ENCODE measurements around the gene STAT6.
"Not testable (repeated sequence)": the region's sequence is repeated elsewhere in the genome, so short reads cannot be mapped to it uniquely, and the experiment has no call there.

STAT6 gene

DNA sequence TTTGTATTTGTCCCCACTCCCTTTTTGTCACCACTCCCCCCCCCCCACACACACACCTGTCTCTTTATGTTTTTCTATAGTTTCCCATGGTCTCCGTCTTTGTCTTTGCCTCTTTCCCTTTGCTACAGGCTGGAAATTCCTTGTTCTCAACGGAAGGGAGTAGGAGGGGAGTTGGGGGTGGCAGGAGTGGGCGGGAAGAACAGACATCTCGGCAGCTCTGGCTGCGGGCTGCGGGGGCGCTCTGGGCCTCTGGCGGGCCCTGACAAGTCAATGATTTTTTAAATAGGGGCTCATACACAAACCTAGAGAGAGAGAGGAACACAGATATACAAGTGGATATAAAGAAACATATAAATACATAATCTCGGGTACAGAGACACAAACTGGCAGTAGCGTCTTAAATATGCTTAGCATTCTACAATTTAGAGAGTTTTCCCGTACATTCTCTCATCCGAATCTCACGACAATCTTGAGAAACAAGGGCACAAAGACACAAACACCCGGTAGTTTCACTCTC lies 24.6 kb downstream of the STAT6 start:
- DNase-seq = peak; percentile 50

DNA sequence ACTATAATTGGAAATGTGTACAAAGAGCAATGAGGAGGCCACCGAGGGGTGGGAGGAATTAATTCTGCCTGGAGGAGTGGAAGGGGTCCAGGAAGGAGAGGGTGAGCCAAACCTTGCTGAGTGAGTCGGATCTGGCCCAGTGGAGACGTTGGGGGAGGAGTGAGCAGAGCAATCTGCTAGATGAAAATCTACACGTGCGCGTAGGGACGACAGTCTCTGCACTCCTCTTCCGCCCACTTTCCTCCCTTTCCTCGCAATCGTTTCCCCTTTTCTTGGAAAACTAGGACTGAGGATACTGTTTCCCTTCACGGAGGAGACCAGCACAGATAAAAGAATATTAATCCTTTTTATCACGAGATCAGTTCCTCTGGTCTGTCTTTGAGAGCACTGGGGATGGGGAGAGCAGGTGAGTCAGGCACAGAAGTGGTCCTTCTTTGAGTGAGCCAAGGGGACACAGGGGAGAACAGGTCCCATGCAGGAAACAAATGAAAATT lies 25.1 kb downstream of the STAT6 start:
- DNase-seq = no peak

DNA sequence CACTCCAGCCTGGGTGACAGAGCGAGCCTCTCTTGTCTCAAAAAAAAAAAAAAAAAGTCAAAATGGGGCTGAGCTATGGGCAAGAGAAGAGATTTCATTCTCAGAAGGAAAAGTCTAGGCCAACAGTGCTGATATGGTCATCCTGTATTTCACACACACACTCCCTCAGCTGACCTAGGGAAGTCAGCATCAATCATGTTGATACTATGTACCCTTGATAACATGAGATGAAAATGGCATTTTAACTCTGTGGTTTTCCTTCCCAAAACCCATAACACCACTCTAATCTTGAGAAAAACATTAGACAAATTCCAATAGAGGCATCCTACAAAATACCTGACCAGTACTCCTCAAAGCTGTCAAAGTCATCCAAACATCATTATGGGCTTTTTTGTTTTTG lies 30.3 kb downstream of the STAT6 start:
- DNase-seq = no peak

DNA sequence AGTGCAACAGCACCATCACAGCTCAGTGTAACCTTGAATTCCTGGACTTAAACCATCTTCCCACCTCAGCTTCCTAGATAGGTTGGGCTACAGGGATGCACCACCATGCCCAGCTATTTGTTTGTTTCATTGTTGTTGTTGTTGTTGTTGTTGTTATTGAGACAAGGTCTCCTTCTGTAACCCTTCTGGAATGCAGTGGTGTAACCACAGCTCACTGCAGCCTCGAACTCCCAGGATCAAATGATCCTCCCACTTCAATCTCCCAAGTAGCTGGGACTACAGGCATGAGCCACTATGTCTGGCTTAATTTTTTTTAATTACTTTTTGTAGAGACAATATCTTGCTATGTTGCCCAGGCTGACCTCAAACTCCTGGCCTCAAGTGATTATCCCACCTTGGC lies 31.3 kb downstream of the STAT6 start:
- no peak for DNase-seq

DNA sequence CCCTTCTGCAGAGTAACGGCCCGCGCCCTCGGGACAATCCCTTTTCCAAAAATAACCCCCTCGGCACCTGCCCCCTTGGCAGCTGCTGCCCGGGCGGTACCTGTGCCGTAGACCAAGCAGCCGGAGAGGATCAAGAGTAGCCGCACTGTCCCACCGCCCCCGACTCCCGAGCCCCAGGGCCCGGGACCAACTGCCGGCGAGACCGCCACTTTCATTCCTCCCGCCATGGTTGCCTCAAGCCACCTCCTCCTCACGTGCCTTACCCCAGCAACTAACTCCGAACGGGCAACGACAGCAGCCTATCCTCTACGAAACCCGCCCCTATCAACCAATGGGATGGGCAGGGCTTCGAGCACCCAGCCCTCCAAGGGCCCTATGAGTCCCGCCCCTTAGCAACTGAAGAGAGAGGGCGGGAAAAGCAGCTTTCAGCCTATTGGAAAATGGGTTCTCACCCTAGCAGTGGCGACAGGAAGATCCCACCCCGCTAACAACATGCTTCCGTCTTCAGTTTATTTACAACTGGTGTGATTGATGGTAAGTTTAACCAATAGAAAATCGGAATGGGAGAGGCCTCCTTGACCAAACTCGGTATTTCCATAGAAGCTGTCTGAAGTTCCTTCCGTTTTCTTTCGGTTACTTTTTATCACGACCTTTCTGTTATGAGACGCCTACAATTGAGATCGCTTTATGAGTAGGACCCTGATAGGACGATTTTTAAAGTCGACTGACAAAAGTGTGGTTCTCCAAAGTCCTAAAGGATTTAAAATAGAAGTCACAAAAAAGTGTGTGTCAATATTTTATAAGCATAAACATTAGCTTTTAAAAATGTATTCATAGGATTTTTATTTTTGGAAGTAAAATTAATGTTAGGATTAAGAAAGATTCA lies 32.4 kb downstream of the STAT6 start, which contains the start of gene NEMP1:
Gene NEMP1, minus strand, starts transcription at position 273 of the 886 bp plus-strand sequence. Its CDS starts 46 bp downstream, at position 227.
- peak; percentile 100 for DNase-seq

DNA sequence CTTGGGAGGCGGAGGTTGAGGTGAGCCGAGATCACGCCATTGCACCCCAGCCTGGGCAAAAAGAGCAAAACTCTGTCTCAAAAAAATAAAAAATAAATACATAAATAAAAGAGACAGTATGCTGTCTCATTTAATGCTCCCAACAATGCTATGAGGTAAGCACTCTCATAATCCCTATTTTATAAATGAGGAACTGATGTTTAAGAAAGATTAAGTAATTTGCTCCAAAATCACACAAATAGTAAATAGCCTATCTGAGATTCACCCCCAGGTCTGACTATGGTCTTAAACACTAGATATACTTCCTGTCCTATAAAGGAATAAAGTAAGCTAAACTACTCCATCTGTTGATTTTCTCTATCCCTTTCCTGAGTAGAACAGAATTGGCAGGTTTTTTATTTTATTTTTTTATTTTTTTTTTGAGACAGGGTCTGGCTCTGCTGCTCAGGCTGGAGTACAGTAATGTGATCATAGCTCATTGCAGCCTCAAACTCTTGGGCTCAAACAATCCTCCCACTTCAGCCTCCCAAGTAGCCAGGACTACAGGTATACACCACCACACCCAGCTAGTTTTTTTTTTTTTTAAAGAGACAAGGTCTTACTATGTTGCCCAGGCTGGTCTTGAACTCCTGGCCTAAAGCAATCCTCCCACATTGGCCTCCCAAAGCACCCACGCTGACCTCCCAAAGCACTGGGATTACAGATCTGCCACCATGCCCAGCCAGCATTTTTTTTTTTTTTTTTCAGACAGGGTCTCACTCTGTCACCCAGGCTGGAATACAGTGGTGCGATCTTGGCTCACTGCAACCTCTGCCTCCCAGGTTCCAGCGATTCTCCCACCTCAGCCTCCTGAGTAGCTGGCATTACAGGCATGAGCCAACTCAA lies 37.4 kb downstream of the STAT6 start:
- not testable (repeated sequence) for DNase-seq

DNA sequence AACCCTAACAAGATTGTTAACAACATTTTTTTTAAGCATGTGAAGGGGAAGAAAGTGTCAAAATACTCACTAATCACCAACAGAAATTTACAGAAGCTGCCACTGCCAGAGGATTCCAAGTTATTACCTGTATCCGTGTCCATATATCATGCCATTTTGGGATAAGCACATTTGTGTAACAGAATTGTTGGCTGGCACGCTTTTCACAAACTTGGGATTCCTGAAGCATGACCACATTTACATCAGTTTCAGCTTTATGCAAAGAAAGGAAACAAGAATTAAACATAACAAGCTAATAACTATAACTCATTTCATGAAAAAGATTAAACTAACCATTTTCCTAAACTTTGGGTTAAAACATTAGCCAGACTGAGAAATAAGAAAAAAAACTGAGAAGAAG lies 38.5 kb downstream of the STAT6 start:
- no peak for DNase-seq

DNA sequence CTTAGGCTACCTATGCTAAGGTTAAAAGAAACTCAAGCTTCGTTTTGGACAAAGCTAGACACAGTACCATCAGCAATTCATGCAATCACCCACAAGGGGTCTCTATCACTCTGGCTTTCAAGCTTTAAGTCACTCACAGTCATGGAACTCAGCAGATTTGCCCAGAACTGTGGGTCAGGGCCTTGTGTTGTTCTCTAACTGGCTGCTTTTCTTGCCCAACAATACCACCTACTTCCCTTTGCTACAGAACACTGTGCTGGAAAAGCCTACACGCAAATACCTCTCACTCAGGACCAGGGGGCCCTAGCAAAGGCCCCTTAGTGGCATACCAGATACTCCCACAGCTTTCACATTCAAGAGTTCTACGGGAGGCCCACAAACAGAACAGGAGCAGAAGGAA lies 41.6 kb downstream of the STAT6 start:
- DNase-seq = peak; percentile 84

DNA sequence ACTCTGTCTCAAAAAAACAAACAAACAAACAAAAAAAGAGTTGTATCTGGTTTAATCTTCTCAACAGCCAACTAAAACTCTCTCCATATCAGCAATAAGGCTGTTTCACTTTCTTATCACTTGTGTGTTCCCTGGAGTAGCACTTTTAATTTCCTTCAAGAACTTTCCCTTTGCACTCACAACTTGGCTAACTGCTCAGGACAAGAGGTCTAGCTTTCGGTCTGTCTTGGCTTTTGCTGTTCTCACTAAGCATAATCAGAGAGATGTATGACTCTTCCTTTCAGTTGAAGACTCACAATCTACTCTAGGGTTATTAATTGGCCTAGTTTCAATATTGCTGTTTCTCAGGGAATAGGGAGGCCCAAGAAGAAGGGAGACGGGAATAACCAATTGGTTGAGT lies 44.9 kb downstream of the STAT6 start:
- no peak for DNase-seq

DNA sequence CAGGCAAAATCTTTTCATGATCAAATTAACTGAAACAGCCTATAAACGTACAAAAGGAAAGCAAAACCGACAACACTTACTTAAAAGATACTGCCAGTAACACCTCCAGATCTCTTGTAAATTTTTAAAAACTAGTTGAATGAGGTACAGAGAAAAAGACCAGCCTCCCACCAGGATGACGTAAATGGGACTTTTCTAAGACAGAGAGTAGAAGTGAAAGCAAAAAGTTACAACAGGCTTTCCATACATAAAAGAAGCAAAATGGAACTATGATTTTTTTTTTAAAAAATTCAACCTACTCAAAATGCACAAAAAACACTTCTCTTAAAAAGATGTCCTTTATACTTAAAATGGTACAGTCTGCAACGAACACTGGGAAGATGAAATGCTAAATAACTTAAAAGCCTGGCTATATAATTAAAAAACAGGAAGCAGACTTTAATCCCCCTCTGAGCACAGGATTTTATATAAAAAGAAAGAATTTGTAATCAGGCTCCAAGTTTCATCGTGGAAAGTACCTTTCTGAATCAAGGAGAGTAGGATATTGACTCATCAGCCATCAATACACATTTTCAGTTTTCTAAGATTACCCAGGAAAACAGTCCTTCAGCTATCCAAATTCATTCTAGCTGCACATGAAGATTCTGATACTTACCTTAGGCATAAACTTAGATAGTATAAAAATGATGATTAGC lies 47.0 kb downstream of the STAT6 start:
- DNase-seq = no peak

DNA sequence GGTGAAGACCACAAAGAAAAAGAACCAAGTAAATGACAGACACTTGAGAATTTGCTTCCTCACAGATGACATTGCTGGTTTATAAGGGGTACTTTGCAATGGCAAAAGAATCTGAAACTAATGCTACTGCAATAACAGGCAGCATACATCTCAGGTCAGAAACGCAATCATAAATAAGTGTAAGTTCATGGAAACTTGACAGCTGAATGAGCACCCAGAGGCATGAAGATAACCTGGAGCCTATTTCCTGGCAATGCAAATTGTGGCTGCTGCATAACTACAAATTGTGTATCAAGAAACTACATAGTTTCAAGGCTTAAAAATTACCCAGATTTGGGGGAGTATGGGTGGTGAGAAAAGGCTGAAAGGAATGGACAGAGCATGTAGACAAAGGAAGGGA lies 52.7 kb downstream of the STAT6 start:
- DNase-seq = no peak

DNA sequence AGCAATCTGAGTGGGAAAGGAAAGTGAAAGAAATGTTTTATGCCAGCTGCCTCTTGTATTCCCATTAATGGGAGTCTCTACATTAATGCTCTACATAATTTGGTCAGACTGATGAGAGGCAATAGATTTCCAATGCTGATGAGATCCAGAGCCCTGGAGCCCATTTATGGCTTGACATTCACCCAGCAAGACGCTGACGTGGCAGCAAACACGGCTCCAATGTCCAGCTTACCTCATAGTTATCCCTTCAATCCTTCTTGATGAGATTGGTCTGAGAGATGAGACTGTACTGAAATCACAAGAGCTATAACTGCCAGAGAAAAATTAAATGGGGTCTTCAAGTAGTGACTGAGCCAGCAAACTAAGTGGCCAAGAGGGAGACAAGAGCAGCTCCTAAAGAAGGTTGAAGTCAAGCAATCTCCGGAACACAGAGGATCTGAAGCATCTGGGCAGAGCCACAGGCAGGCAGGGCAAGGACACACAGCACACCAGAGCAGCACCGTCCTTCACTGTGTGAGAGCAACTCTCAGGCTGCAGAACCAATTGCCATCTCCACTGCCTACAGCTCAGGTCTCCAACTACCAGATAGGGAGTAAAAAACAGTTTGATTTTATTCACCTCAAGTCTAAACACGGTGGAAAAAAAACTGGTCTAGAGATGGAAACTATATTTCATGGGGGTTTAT lies 54.0 kb downstream of the STAT6 start:
- DNase-seq = no peak

DNA sequence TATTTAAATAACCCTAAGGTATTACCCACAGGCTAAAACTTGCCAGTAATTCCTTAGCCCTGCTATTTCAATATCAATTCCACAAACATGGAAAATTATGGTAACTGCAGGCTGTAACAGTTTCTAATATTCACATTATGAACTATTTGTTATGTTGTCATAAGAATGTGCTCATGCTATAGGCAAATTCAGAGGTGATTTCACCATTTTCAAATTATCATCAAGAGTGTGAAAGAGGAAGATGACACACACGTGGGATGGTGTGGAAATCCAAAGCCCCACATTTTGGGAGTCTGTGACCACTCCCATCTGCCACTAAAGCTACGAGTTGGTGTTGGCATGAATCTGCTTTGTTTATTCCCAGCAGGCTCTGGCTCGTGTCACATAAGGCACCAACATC lies 55.3 kb downstream of the STAT6 start:
- DNase-seq = no peak

DNA sequence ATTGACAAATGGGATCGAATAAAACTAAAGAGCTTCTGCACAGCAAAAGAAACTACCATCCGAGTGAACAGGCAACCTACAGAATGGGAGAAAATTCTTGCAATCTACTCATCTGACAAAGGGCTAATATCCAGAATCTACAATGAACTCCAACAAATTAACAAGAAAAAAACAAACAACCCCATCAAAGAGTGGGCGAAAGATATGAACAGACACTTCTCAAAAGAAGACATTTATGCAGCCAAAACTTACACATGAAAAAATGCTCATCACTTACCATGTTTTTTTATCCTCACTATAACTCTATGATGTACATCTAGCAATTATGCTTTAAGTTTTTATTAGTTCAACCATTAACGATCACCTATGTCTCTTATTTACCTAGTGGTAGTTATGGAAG lies 57.3 kb downstream of the STAT6 start:
- DNase-seq = not testable (repeated sequence)

DNA sequence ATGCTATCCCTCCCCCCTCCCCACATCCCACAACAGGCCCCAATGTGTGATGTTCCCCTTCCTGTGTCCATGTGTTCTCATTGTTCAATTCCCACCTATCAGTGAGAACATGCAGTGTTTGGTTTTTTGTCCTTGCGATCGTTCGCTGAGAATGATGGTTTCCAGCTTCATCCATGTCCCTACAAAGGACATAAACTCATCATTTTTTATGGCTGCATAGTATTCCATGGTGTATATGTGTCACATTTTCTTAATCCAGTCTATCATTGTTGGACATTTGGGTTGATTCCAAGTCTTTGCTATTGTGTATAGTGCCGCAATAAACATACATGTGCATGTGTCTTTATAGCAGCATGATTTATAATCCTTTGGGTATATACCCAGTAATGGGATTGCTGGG lies 58.0 kb downstream of the STAT6 start:
- DNase-seq = not testable (repeated sequence)

DNA sequence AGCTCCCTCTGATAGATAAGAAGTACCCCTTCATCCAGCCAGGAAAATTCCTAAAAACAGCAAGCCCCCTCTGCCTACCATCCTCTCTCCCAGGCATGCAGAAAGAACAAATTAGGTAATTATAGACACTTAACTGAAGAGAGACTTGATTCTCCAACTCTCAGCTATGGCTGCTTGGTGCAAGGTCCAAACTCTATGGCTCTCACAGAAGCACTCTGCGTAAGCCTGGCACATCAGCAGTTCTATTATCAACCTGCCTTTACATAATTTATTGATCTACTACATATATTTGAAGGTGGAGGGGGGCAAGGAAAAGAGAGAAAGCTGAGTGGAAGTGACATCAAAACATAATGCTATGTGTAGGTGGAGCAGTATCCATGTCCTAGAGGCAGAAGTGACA lies 60.2 kb downstream of the STAT6 start:
- no peak for DNase-seq

DNA sequence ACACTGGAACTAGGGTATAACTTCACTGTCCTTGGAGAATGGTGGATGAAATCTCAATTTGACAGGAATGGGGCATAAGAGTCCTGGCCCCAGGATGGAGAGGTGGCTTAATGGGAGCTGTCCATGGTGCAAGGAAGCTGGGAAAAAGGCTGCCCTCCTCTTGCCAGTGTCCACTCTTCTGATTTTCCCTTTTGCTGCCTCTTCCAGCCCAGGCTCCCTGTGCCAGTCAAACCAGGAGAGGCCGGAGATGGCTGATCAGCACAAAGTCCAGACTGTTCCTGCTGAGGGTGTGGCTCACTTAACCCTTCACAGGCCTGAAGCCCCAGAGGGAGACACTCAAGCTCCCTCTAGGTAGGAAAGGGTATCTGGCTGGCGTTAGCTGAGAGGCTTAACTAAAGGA lies 61.3 kb downstream of the STAT6 start, which contains the start of gene MYO1A:
Gene MYO1A, minus strand, starts transcription at position 240 of the 400 bp plus-strand sequence. CDS start 1,806 bp downstream, outside the sequence.
- no peak for DNase-seq

DNA sequence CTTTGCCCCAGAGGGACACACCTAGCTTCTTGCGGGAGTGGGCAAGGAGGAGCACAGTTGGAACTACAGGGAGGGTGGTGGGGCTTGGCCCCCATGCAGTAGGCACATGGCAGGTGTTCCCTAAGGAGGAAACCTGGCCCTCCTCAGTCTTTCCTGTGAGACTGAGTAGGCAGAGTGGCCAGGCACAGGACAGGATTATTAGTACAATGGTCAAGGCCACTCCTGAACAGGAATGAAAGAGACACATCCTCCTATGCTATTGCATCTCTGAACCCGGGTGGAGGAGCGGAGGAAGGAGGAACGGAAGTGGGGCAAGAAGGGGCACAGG lies 62.1 kb downstream of the STAT6 start:
- no peak for DNase-seq

DNA sequence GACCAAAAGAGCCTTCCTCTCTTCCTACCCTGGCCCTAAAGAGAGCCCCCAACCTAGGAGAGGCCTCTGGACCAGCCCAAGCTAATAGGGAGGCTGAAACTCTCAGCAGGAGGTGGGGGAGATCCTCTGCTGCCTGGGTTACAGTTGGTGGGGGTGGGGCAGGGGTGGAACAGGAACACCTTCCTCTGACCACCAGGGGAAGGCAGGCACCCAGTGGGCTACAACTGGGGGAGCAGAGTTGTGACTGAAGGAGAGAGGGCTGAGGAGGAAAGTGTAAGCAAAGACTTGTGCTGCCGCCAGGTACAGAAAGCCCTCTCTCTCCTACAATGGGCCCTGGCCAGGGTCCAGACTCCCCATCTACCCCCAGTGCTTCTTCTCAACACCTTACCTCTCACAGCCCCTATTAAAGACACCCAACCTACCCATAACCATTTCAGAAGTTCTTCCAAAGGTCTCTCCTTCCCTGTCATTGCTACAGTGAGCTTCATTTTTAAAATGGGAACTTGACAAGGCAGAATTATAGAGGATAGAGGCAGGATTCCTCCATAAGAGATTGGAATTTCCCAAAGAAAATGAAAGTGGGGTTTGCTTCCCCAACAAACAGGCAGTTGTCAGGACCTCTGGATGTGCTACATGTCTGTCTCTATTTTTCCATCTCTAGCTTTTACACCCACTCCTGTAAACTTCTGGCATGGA lies 62.6 kb downstream of the STAT6 start:
- DNase-seq = no peak

DNA sequence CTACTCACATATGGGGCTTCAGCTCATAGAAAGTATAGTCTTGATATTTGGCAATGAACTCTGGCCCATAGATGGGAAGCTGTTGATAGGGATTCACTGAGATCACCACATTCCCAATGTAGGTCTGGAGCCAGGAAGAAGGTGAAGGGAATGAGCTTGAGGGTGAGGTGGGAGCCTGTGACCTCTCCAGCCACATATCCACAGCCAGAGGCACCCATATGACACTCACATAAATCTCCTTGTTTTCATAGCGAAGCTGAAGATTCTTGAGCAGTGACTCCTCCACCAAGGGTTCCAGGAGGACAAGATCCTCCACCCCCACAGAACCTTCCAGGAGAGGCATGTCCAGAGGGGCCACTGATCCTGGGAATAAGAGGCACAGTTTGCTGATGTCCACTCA lies 63.2 kb downstream of the STAT6 start:
- no peak for DNase-seq

Data from midbrain (tissue), 1 donor.